Ovary (tissue), 9 donors: ENCODE data around the gene KAZALD1. TPM values are rescaled to one million over a fixed set of nuclear protein-coding genes. Genes with fewer than 3 reads are reported as not detected.

ENCODE experiments used
- DNase-seq, 5 donors: peaks; one replicate each; pipeline ENCODE4 v3.0.0-alpha.2; 2019 to 2020
- H3K27ac ChIP-seq, 2 donors: fragments of 200-600 bp; one replicate each; pipeline versions ENCODE4 v1.5.1 to v1.8.0; 2019 to 2022
- H3K27me3 ChIP-seq: fragments of 200-600 bp; one replicate; pipeline ENCODE4 v1.8.0; 2022
- H3K36me3 ChIP-seq: fragments of 200-600 bp; sonication (generic); one replicate; pipeline ENCODE4 v1.5.1; 2019
- H3K4me1 ChIP-seq: one replicate; pipeline ENCODE4 v1.8.1; 2013; ENCODE audit warnings: mild to moderate bottlenecking, moderate library complexity; ENCODE audit not compliant: insufficient read depth
- H3K4me3 ChIP-seq: fragments of 200-600 bp; sonication (generic); one replicate; pipeline ENCODE4 v1.5.1; 2017
- H3K9me3 ChIP-seq, 2 donors: fragments of 200-600 bp in 1 of 2; sonication (generic) in 1 of 2; one replicate each; pipeline versions ENCODE4 v1.5.1 to v1.8.1; 2013 to 2019; ENCODE audit warnings: mild to moderate bottlenecking in 1 of 2, moderate library complexity in 1 of 2
- CTCF ChIP-seq, 3 donors: fragments of 450-650 bp in 2 of 3; fragments of 200-600 bp in 1 of 3; IDR thresholded peaks; one replicate each; pipeline versions ENCODE4 v1.5.1 to v1.8.0; 2016 to 2022; ENCODE audit warnings: antibody characterized with exemption in 3 of 3, mild to moderate bottlenecking in 1 of 3
- EP300 ChIP-seq: sonication (generic); formaldehyde crosslinking; IDR thresholded peaks from one replicate; pipeline ENCODE4 v1.6.1; 2017; ENCODE audit warnings: antibody characterized with exemption
- POLR2A ChIP-seq: fragments of 450-650 bp; IDR thresholded peaks from one replicate; pipeline ENCODE4 v1.6.1; 2017; ENCODE audit warnings: antibody characterized with exemption, mild to moderate bottlenecking, moderate library complexity
- WGBS, 3 donors: extraction: QIAGEN DNeasy Blood & Tissue Kit in 1 of 3; methylation state at CpG; one replicate each; pipeline versions ENCODE4 v1.1.5 to v1.1.7; 2013 to 2017; 5-methylcytosine and 5-hydroxymethylcytosine counted together
- intact Hi-C, 4 donors: fragments of 100-400 bp; cut with DNase I; formaldehyde crosslinking; loops; one replicate each; pipeline versions ENCODE4 v1.11.0 to v1.15.1; 2022 to 2023
- polyA plus RNA-seq, 2 donors: library from polyadenylated mRNA; stranded (reverse); fragments of 200-250 nt in 1 of 2; fragments of 350-450 nt in 1 of 2; fragmentation: Illumina TruSeq in 1 of 2; extraction: RNeasy Lipid Tissue Mini Kit (QIAGEN cat#74804) in 1 of 2; gene quantifications; one replicate each; pipeline ENCODE4 v1.2.3, GENCODE V29; 2013 to 2014
- total RNA-seq, 7 donors: library from RNA; depleted of rRNA in 2 of 7; stranded (reverse); fragments of >200 nt in 2 of 7; fragmentation: NEBNext Ultra II Directional in 3 of 7; extraction: Animal tissue kit (Norgen Biotek cat#: 25700) in 3 of 7; gene quantifications; one replicate each; pipeline versions ENCODE4 v1.1.0 to v1.2.4, GENCODE V29; 2016 to 2023
- donor health status: DM: no; HTN: no; CAD: no; lungs with moderate emphysema.
- donor health status: DM: no; HTN: no; CAD: no.
- donor health status: Bipolar disorder and iron deficiency.
- donor health status: DM: yes; HTN: yes; CAD: no.
- donor health status: DM: no; HTN: no; CAD: no.
- donor health status: DM: yes; HTN: yes; CAD: no.

KAZALD1 gene
- total and polyA plus RNA-seq, 9 donors, result 0.46 to 1.9 (median 0.94) TPM; not detected in 2

DNA sequence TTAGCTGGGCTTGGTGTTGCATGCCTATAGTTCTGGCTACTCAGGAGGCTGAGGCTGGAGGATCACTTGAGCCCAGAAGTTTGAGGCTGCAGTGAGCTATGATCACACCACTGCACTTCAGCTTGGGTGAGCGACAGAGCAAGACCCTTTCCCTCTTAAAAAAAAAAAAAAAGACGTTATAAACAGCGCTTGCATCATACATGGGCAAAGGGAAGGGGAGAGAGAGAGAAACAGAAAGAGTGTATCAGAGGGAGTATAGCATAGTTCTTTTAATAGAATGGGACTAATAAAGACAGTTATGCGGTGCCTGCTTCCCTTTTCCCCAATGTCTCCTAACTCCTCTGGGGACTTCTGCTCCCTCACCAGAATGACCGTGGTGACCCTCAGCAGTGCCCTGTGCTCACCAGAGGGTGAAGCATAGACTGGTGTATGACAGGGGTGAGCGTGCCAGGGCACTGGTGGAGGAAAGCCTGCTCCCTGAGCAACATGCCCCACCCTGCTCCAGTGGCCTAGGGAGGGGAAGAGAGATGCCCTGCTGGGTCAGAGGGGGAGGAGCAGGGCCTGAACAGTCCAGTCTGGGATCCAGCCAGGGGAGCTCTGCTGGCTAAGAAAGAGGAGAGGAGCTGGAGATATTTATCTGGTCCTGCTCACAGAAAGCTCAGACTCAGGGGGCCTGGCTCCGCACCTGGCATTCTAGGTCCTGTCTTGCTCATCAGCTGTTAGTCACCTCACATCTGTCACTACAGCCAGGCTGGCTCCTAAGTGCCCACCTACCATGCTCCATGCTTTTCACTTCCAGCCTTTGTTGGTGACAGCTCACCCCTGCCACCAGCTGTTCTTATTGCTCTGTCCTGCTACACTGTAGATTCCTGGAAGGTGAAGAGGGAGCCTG lies 33.1 kb upstream of the KAZALD1 start:
- H3K4me1 ChIP-seq, result no peaks in the 10 kb centered on the region
- H3K9me3 ChIP-seq, result no peaks in the 10 kb centered on the region
- H3K27ac ChIP-seq, result no peak overlapping the region
- no peak overlapping the region for H3K4me3 ChIP-seq
- 65 to 75% (median 74%) methylated on average over 7 of the region's 7 CpGs for WGBS, 3 donors
- peak in 1 of 5 donors; percentile 17 for DNase-seq
- intact Hi-C loops, result no loop called here
- no peaks in the 10 kb centered on the region for H3K36me3 ChIP-seq
- TF ChIP-seq POLR2A (no peak), EP300 (no peak), CTCF (IDR thresholded peaks at IDR 0.05) (no peak)
- H3K27me3 ChIP-seq, result no peaks in the 10 kb centered on the region

- peak in 2 of 5 donors; percentile 41 to 54 for DNase-seq
- no peaks in the 10 kb centered on the region for H3K36me3 ChIP-seq
- WGBS, 3 donors, result 51 to 54% (median 54%) methylated on average over 19 to 27 of the region's 27 CpGs
- no peak overlapping the region for H3K4me3 ChIP-seq
- no peaks in the 10 kb centered on the region for H3K27me3 ChIP-seq
- H3K27ac ChIP-seq, result no peak overlapping the region
- intact Hi-C loops, result loop anchor here in 1 of 4 donors (5.0 kb wide), 1 partner anchor 38 kb away; no protein-coding TSS in a partner anchor
- H3K9me3 ChIP-seq, result no peaks in the 10 kb centered on the region
- H3K4me1 ChIP-seq, result no peaks in the 10 kb centered on the region
- TF ChIP-seq EP300 (no peak), CTCF (IDR thresholded peaks at IDR 0.05) (no peak), POLR2A (no peak)
Measured at GRCh38 chr10:101029520-101030295, 32.1 kb upstream of the KAZALD1 start.

GRCh38 chr10:101030496-101031127 lies 31.2 kb upstream of the KAZALD1 start:
- no peaks in the 10 kb centered on the region for H3K9me3 ChIP-seq
- peak overlapping the region; percentile 62 for H3K4me3 ChIP-seq
- no peaks in the 10 kb centered on the region for H3K27me3 ChIP-seq
- intact Hi-C loops, result loop anchor here in 1 of 4 donors (5.0 kb wide), 1 partner anchor 37 kb away; no protein-coding TSS in a partner anchor
- H3K4me1 ChIP-seq, result no peaks in the 10 kb centered on the region
- DNase-seq, result no peak
- H3K36me3 ChIP-seq, result no peaks in the 10 kb centered on the region
- WGBS, 3 donors, result 6 to 12% (median 7%) methylated on average over 8 to 25 of the region's 25 CpGs
- H3K27ac ChIP-seq, result peak overlapping the region in 1 of 2 donors; percentile 91
- no peak for TF ChIP-seq POLR2A
- no peak for TF ChIP-seq EP300
- TF ChIP-seq CTCF (IDR thresholded peaks at IDR 0.05), result no peak
